HUES64 (cell line): Measurements from ENCODE around the gene CP.

ENCODE experiments used
- H3K27ac ChIP-seq: 2 replicates; pipeline ENCODE4 v1.7.0; 2013; ENCODE audit warnings: low read depth, low read length, inconsistent platforms
- H3K27me3 ChIP-seq: 2 replicates; pipeline ENCODE4 v1.6.1; 2013; ENCODE audit warnings: mild to moderate bottlenecking, low read length; ENCODE audit not compliant: insufficient read depth
- H3K36me3 ChIP-seq: 2 replicates; pipeline ENCODE4 v1.6.1; 2013; ENCODE audit warnings: mild to moderate bottlenecking, low read length; ENCODE audit not compliant: insufficient read depth
- H3K4me1 ChIP-seq: 2 replicates; pipeline ENCODE4 v1.6.1; 2013; ENCODE audit warnings: mild to moderate bottlenecking, low read length, moderate library complexity; ENCODE audit not compliant: insufficient read depth
- H3K4me3 ChIP-seq: 2 replicates; pipeline ENCODE4 v1.5.1; 2013; ENCODE audit warnings: mild to moderate bottlenecking, low read length, moderate library complexity
- H3K9ac ChIP-seq: 2 replicates; pipeline ENCODE4 v1.6.1; 2013; ENCODE audit warnings: mild to moderate bottlenecking, low read depth, low read length
- H3K9me3 ChIP-seq: 2 replicates; pipeline ENCODE4 v1.6.1; 2013; ENCODE audit warnings: low read depth, low read length; ENCODE audit not compliant: insufficient read depth
- whole genome bisulfite sequencing: fragments of 150-250, 120-280 bp; methylation state at CpG from one replicate; pipeline ENCODE4 v1.1.7; 2013; ENCODE audit warnings: missing lambda C conversion rate; 5-methylcytosine and 5-hydroxymethylcytosine counted together

The CP gene

DNA sequence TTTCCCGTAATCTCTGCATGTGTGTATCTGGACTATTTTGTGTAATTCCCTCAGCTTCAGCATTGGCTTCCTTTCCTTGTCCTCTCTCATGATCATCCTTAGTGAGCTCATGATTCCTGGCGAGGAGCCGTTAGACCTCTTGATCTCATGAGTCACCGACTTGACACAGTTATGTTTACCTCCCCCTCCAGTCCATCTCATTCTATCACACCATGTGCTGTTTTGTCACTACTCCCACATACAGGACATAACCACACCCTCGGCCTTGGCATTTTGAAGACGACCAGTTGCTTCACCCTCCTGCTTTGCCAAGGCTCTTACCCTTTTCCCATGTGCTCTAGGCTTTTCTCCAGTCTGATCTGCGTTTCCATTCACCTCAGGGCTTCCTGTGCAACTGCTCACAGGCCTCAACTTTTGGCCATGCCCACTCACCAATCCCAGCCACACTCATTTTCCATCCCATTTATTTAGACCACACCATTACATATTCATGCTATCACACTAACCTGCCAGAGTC, 41.5 kb downstream of the CP start:
- no peak overlapping the region for H3K4me3 ChIP-seq
- 94% methylated on average over 7 of the region's 7 CpGs for WGBS
- no peaks in the 10 kb centered on the region for H3K27me3 ChIP-seq
- no peaks in the 10 kb centered on the region for H3K4me1 ChIP-seq
- peaks cover 11% of the 10 kb centered on the region; the same call in 1 of the 2 replicates for H3K9me3 ChIP-seq
- no peak overlapping the region for H3K27ac ChIP-seq
- H3K9ac ChIP-seq = no peak overlapping the region
- peaks cover 17% of the 10 kb centered on the region for H3K36me3 ChIP-seq

- no peak overlapping the region for H3K9ac ChIP-seq
- H3K4me1 ChIP-seq = no peaks in the 10 kb centered on the region
- 91% methylated on average over 1 of the region's 1 CpG for WGBS
- H3K36me3 ChIP-seq = peaks cover 22% of the 10 kb centered on the region
- peaks cover 11% of the 10 kb centered on the region; the same call in 1 of the 2 replicates for H3K9me3 ChIP-seq
- no peak overlapping the region for H3K27ac ChIP-seq
- no peak overlapping the region for H3K4me3 ChIP-seq
- H3K27me3 ChIP-seq = no peaks in the 10 kb centered on the region
Measured at GRCh38 chr3:149179220-149179619, 42.4 kb downstream of the CP start.

- Histone ChIP-seq H3K27ac (no peak overlapping the region), H3K27me3 (no peaks in the 10 kb centered on the region), H3K36me3 (peaks cover 42% of the 10 kb centered on the region), H3K9me3 (peaks cover 11% of the 10 kb centered on the region; the same call in 1 of the 2 replicates), H3K4me3 (no peak overlapping the region), H3K9ac (no peak overlapping the region), H3K4me1 (no peaks in the 10 kb centered on the region)
- 96% methylated on average over 1 of the region's 1 CpG for WGBS
Measured at GRCh38 chr3:149177122-149177521, 44.5 kb downstream of the CP start.

DNA sequence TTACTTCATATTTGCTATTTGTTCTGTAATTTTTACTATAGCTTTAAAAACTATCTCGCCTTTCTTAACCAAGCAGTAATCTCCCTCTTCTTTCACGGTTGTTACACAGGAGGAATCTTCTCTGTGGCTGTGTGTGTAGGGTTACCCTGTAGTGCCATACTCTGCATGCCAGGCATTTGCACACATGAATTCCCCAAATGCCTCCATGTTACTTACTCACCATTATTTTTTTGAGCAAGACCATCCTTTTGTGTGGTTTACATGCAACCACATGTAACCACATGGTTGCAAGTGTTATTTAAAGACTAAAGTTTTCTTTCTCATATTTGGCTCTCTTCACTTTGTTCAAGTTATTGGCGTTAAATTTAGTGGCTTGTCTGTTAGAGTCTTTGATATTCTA, 46.7 kb downstream of the CP start:
- WGBS = 100% methylated on average over 1 of the region's 3 CpGs
- Histone ChIP-seq H3K27me3 (no peaks in the 10 kb centered on the region), H3K9me3 (peaks cover 11% of the 10 kb centered on the region; the same call in 1 of the 2 replicates), H3K9ac (no peak overlapping the region), H3K27ac (no peak overlapping the region), H3K36me3 (peaks cover 62% of the 10 kb centered on the region), H3K4me3 (no peak overlapping the region), H3K4me1 (no peaks in the 10 kb centered on the region)

DNA sequence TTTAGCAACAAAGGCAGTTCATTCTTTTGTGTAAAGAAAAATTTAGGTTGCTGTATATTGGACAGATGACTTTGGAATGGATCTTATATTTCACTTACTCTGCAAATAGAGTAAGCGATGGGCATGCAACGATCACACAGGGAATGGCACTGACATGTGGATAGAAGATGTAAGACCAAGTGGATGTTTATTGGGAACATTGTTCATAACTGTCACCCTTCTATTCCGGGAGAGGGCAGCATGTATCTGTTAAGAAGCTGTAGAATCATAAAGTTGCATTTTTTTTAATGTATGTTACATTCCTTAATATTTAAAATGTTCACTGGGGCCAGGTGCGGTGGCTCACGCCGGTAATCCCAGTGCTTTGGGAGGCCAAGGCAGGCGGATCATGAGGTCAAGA, 51.0 kb downstream of the CP start:
- H3K9me3 ChIP-seq = no peaks in the 10 kb centered on the region
- peaks cover 87% of the 10 kb centered on the region for H3K36me3 ChIP-seq
- H3K27me3 ChIP-seq = no peaks in the 10 kb centered on the region
- no peak overlapping the region for H3K27ac ChIP-seq
- no peak overlapping the region for H3K4me3 ChIP-seq
- no peak overlapping the region for H3K9ac ChIP-seq
- no peaks in the 10 kb centered on the region for H3K4me1 ChIP-seq
- 97% methylated on average over 7 of the region's 7 CpGs for WGBS

DNA sequence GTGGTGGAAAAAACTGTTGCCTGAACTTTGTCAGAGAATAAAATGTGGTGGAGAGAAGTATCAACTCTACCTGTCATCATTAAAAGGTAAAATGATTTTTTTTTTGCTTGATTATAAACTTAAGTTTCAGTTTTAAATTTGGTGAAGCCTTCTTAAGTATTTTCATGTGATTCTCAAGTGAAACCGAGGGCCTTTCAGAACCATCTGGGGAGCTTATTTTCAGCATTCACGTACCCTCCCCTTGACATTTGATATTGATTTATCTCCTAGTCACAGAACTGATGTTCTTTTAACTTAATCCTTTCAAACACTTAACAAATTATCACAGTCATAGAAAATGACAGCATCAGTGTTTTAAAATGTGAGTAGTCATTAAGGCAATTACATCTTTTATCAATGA, 53.7 kb downstream of the CP start:
- no peaks in the 10 kb centered on the region for H3K4me1 ChIP-seq
- 100% methylated on average over 2 of the region's 2 CpGs for WGBS
- no peak overlapping the region for H3K27ac ChIP-seq
- no peaks in the 10 kb centered on the region for H3K27me3 ChIP-seq
- H3K9me3 ChIP-seq = no peaks in the 10 kb centered on the region
- H3K36me3 ChIP-seq = peaks cover 98% of the 10 kb centered on the region
- no peak overlapping the region for H3K9ac ChIP-seq
- no peak overlapping the region for H3K4me3 ChIP-seq

DNA sequence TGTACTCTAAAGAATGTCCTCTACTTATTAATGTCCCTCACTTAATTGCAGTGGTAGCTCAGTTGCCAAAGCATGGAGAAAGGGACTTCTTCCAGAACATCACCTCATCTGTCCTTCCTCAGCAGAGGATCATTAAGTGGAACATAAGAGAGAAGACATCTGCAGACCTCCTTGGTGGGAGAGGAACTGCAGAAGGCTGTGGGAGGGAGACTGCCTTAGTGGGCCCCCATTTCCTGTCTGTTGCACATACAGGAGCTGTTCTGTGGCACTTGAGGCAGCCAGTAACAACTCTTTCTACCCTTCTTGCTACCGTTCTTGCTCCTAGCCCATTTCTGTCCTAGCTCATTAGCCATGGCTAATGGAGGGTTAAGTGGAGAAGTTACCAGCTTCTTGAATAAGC, 58.6 kb downstream of the CP start:
- WGBS = 86% methylated on average over 1 of the region's 1 CpG
- peaks cover 98% of the 10 kb centered on the region for H3K36me3 ChIP-seq
- H3K27ac ChIP-seq = no peak overlapping the region
- H3K4me3 ChIP-seq = no peak overlapping the region
- no peak overlapping the region for H3K9ac ChIP-seq
- no peaks in the 10 kb centered on the region for H3K4me1 ChIP-seq
- H3K27me3 ChIP-seq = no peaks in the 10 kb centered on the region
- H3K9me3 ChIP-seq = no peaks in the 10 kb centered on the region

GRCh38 chr3:149162007-149162406, 59.6 kb downstream of the CP start:
- peaks cover 98% of the 10 kb centered on the region for H3K36me3 ChIP-seq
- WGBS = 92% methylated on average over 2 of the region's 2 CpGs
- H3K9ac ChIP-seq = no peak overlapping the region
- H3K9me3 ChIP-seq = no peaks in the 10 kb centered on the region
- no peaks in the 10 kb centered on the region for H3K27me3 ChIP-seq
- no peak overlapping the region for H3K27ac ChIP-seq
- H3K4me1 ChIP-seq = no peaks in the 10 kb centered on the region
- no peak overlapping the region for H3K4me3 ChIP-seq

GRCh38 chr3:149160754-149161300, 60.8 kb downstream of the CP start:
- Histone ChIP-seq H3K27me3 (no peaks in the 10 kb centered on the region), H3K4me3 (no peak overlapping the region), H3K4me1 (no peaks in the 10 kb centered on the region), H3K9ac (no peak overlapping the region), H3K27ac (no peak overlapping the region), H3K9me3 (no peaks in the 10 kb centered on the region), H3K36me3 (peaks cover 98% of the 10 kb centered on the region)
- WGBS = 88% methylated on average over 2 of the region's 4 CpGs

GRCh38 chr3:149153402-149153801, 68.2 kb downstream of the CP start:
- Histone ChIP-seq H3K4me3 (no peak overlapping the region), H3K27ac (no peak overlapping the region), H3K36me3 (peaks cover 97% of the 10 kb centered on the region), H3K9ac (no peak overlapping the region), H3K4me1 (peaks cover 8% of the 10 kb centered on the region; the same call in 1 of the 2 replicates), H3K9me3 (no peaks in the 10 kb centered on the region), H3K27me3 (no peaks in the 10 kb centered on the region)

GRCh38 chr3:149152420-149152819, 69.2 kb downstream of the CP start:
- peaks cover 90% of the 10 kb centered on the region for H3K36me3 ChIP-seq
- 67% methylated on average over 2 of the region's 2 CpGs for WGBS
- no peaks in the 10 kb centered on the region for H3K9me3 ChIP-seq
- no peak overlapping the region for H3K4me3 ChIP-seq
- H3K27ac ChIP-seq = 0 out of 2 replicates have a peak overlapping the region, but pooled peaks have one; percentile 6
- H3K27me3 ChIP-seq = no peaks in the 10 kb centered on the region
- H3K9ac ChIP-seq = no peak overlapping the region
- peaks cover 8% of the 10 kb centered on the region; the same call in 1 of the 2 replicates for H3K4me1 ChIP-seq

DNA sequence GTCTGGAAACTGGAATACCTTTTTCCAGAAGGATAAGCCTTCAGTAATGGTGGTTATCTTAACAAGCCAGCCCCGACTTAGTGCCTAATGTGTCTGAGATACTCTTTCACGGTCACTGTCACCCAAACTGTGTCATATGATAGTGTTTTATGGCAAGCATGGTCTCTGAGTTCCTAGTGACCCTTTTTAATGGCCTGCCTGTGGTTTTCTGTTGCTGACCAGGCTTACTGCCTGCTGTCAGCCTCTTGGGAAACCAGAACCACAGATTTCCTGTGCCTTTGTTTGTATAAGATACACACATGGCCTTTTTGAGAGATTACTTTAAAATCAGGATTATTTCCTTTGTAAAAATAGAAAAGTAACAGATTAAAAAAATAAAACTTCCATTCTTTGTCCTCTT, 69.8 kb downstream of the CP start:
- H3K27ac ChIP-seq = no peak overlapping the region
- no peak overlapping the region for H3K4me3 ChIP-seq
- peaks cover 90% of the 10 kb centered on the region for H3K36me3 ChIP-seq
- no peaks in the 10 kb centered on the region for H3K27me3 ChIP-seq
- 91% methylated on average over 2 of the region's 2 CpGs for WGBS
- no peak overlapping the region for H3K9ac ChIP-seq
- H3K9me3 ChIP-seq = no peaks in the 10 kb centered on the region
- peaks cover 8% of the 10 kb centered on the region; the same call in 1 of the 2 replicates for H3K4me1 ChIP-seq
